ENCODE results near the gene SAC3D1.
"Not testable (repeated sequence)": the region's sequence is repeated elsewhere in the genome, so short reads cannot be mapped to it uniquely, and the experiment has no call there.

The SAC3D1 gene

DNA sequence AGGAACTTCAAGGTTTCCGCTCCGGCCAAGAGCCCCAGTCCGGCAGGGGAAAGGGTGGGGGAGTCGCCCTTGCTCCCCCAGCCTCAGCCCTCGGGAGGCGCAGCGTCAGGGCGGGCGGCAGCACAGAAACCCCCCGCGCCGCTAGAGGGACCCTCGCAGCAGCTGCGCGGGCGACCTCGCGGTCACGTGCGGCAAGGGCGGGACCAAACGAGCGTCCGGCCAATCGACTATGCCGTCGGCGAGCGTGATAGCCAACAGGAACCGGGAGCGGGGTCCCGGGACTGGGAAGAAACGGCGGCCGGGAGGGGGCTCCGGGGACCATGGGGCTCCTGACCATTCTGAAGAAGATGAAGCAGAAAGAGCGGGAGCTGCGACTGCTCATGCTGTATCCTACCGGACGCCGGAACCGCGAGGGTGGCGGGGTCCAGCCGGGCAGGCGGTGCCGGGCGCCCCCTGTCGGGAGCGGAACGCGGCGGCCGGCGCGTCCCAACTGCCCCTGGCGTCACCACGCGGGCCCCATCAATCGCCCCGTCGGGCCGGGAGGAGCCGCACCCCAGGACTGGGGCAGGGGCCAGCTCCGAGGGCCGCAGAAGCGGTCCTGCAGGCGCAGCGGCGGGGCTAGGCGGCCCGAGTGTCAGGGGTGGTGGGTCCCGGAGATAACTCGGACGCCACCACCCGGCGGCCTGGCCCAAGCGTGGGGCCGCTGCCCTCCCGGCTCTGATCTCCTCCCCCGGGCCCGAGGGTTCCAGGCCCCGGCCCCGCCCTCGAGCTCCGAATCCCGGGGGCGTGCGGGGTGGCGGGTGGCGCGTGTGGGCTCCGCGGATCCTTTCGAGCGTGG is 26.9 kb upstream of the SAC3D1 start, which contains the start of gene ARL2:
Gene ARL2, plus strand, starts transcription at position 273 of the 838 bp plus-strand sequence. Its CDS starts 48 bp downstream, at position 321.
- Mint-ChIP-seq H3K4me1 (ENCODE audit: low read depth) (peaks cover 31% of the 10 kb centered on the region), H3K9me3 (no peaks in the 10 kb centered on the region), H3K27ac (peak within 1 kb of the TSS; percentile 97), H3K36me3 (ENCODE audit: low read depth) (peaks cover 35% of the 10 kb centered on the region), H3K27me3 (no peaks in the 10 kb centered on the region), H3K4me3 (peak within 1 kb of the TSS; percentile 89)
- intact Hi-C loops (cut with micrococcal nuclease), result loop anchor here (1.0 to 5.0 kb wide), 5 partner anchors 13 to 167 kb away; partner anchors contain the start of genes CDCA5, SNX15, VPS51 and ZFPL1

DNA sequence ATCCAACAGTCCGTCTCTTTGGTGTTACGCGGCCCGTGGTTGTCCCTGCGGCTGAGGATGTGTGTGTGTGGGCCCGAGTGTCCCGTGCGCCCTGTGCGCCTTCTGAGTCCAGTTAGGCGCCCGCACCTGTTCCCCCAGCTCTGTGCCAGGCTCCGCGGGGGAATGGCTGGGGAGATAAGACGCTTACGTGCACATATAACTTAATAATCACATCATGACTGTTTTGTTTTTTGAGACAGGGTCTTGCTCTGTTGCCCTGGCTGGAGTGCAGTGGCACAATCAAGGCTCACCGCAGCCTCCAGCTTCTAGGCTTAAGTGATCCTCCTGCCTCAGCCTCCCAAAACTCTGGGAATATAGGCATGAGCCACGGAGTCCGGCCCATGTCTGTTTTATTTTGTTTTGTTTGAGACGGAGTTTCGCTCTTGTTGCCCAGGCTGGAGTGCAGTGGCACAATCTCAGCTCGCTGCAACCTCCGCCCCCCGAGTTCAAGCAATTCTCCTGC is 26.2 kb upstream of the SAC3D1 start:
- intact Hi-C loops (cut with micrococcal nuclease), result loop anchor here (1.0 to 5.0 kb wide), 5 partner anchors 13 to 167 kb away; partner anchors contain the start of genes CDCA5, SNX15, VPS51 and ZFPL1
- Mint-ChIP-seq H3K4me3 (peak overlapping the region; percentile 89), H3K27me3 (no peaks in the 10 kb centered on the region), H3K27ac (peak overlapping the region; percentile 97), H3K4me1 (ENCODE audit: low read depth) (peaks cover 34% of the 10 kb centered on the region), H3K36me3 (ENCODE audit: low read depth) (peaks cover 42% of the 10 kb centered on the region), H3K9me3 (no peaks in the 10 kb centered on the region)

DNA sequence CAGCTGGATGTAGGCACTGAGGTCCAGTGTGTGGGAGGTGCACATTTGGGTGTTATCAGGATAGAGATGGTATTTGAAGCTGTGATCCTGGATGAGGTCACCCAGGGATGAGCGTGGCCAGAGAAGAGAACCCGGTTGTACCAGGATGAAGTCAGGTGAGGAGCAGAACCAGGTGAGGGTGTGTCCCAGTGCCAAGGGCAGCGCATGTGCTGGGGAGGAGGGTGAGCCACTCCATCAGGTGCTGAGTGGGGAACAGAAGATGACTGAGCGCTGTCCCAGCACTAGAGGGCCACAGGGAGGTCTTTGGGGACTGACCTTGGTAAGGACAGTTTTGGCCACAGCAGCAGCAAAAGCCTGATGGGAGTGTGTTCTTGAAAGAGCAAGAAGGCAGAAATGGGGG is 24.3 kb upstream of the SAC3D1 start:
- Mint-ChIP-seq H3K4me3 (no peak overlapping the region), H3K27ac (no peak overlapping the region), H3K9me3 (no peaks in the 10 kb centered on the region), H3K27me3 (no peaks in the 10 kb centered on the region), H3K4me1 (ENCODE audit: low read depth) (peaks cover 40% of the 10 kb centered on the region), H3K36me3 (ENCODE audit: low read depth) (peaks cover 57% of the 10 kb centered on the region)
- intact Hi-C loops (cut with micrococcal nuclease), result no loop called here

DNA sequence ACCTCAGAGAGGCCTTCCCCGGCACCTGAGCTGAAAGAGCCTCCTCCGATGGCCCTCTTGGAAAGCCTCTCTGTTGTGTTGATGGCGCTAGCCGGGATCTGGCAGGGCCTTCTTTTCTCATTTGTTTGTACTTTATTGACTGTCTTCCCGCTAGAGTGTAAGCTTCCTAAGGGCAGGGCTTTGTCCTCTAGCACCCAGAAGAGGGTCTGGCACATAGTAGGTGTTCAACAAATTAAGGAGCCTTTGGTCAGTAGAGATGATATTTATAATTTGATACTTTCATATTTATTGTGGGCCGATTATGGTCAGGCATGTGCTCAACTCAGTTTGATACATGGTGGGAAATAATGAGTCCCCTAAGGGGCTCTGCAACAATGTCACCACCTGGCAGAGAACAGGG is 23.1 kb upstream of the SAC3D1 start:
- Mint-ChIP-seq H3K36me3 (ENCODE audit: low read depth) (peaks cover 69% of the 10 kb centered on the region), H3K9me3 (no peaks in the 10 kb centered on the region), H3K27me3 (no peaks in the 10 kb centered on the region), H3K4me3 (no peak overlapping the region), H3K4me1 (ENCODE audit: low read depth) (peaks cover 36% of the 10 kb centered on the region), H3K27ac (no peak overlapping the region)
- intact Hi-C loops (cut with micrococcal nuclease), result no loop called here

DNA sequence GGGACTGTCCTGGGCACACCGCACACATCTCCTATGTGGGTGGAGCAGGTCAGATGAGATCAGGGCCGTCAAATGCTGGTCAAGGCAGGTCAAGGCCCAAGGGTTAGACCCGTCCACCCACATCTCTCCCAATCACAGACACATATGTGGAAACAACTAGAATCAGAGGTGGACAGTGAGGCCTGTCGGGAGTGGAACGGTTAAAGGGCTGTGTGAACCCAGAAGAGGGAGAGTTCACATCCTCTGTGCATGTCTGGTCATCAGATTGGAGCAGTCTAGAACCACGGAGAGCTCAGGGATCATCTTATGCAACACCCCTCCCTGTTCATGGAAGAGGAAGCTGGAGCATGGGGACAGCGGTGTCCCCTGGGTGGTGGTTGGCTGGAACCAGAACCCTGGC is 21.2 kb upstream of the SAC3D1 start:
- intact Hi-C loops (cut with micrococcal nuclease), result no loop called here
- Mint-ChIP-seq H3K36me3 (ENCODE audit: low read depth) (peaks cover 70% of the 10 kb centered on the region), H3K27me3 (no peaks in the 10 kb centered on the region), H3K4me3 (no peak overlapping the region), H3K27ac (no peak overlapping the region), H3K4me1 (ENCODE audit: low read depth) (peaks cover 29% of the 10 kb centered on the region), H3K9me3 (no peaks in the 10 kb centered on the region)

DNA sequence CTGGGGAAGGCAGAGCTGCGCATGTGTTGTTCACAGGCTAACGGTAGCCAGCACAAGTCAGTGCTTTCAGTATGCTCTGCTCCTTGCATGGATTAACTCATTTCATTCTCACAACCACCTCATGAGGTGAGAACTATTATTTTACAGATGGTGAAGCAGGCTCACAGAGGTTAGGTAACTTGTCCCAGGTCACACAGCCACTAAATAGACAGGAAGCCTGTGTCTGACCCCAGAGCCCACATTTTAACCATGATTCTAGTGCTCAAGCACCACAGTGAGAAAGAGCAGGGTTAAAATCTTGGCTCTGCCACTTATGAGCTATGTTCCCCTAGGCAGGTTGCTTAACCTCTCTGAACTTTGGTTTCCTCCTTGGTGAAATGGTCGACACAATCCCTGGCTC is 20.0 kb upstream of the SAC3D1 start:
- H3K4me3 Mint-ChIP-seq, result no peak overlapping the region
- H3K27ac Mint-ChIP-seq, result no peak overlapping the region
- H3K9me3 Mint-ChIP-seq, result no peaks in the 10 kb centered on the region

DNA sequence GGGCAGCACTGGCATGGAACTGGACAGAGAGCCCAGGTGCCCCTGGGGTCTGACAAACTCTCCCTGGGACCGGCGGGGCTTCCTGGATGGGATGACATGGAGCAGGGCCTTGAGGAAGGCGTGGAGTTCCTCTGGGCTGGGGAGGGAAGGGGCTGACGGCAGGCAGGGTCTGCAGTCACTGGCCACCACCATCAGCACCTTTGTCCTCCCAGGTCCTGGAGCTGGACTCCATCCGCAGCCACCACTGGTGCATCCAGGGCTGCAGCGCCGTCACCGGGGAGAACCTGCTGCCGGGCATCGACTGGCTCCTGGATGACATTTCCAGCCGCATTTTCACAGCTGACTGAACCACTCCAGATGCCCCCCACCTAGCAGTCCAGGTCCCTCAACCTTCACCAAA is 19.5 kb upstream of the SAC3D1 start:
- H3K9me3 Mint-ChIP-seq, result no peaks in the 10 kb centered on the region
- no peaks in the 10 kb centered on the region for H3K27me3 Mint-ChIP-seq
- no peak overlapping the region for H3K4me3 Mint-ChIP-seq
- peaks cover 62% of the 10 kb centered on the region for H3K36me3 Mint-ChIP-seq (ENCODE audit: low read depth)
- intact Hi-C loops (cut with micrococcal nuclease), result no loop called here
- H3K27ac Mint-ChIP-seq, result no peak overlapping the region
- peaks cover 14% of the 10 kb centered on the region for H3K4me1 Mint-ChIP-seq (ENCODE audit: low read depth)

More for the DNA sequence above, 20.0 kb upstream of the SAC3D1 start:
- Mint-ChIP-seq H3K27me3 (no peaks in the 10 kb centered on the region), H3K4me1 (ENCODE audit: low read depth) (peaks cover 19% of the 10 kb centered on the region), H3K36me3 (ENCODE audit: low read depth) (peaks cover 67% of the 10 kb centered on the region)
- intact Hi-C loops (cut with micrococcal nuclease), result no loop called here

DNA sequence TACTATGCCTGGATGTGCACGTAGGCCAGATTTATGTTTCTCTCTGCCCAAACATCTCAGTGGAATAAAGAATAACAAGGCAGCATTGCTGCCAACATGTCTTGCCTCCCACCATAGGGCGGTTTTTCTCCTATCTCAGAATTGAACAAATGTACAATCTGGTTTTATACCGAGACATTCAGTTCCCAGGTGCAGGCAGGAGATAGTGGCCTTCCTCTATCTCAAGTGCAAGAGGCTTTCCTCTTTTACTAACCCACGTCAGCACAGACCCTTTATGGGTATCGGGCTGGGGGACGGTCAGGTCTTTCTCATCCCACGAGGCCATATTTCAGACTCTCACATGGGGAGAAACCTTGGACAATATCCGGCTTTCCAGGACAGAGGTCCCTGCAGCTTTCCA is 17.5 kb upstream of the SAC3D1 start:
- H3K4me1 Mint-ChIP-seq (ENCODE audit: low read depth), result peaks cover 21% of the 10 kb centered on the region
- H3K27ac Mint-ChIP-seq; H3K9me3 Mint-ChIP-seq; H3K4me3 Mint-ChIP-seq; H3K27me3 Mint-ChIP-seq; intact Hi-C loops (cut with micrococcal nuclease): not testable (repeated sequence)
- peaks cover 42% of the 10 kb centered on the region for H3K36me3 Mint-ChIP-seq (ENCODE audit: low read depth)

DNA sequence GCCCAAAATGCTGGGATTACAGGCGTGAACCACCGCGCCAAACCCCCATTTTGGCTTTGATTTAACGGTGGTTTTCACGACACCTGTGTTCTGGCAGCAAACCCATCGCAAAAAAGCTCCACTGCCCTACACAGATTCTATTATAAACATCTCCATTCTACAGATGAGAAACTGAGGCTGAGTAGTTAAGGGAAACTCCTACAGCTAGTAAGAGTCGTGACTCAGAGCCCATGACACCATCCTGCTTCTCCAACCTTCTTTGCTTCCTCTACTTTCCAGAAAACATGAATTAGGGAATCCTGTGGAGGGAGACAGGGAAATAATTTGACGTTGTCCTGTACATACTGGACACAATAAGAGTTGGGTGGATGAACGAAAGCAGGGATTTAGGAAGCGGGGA is 14.2 kb upstream of the SAC3D1 start:
- intact Hi-C loops (cut with micrococcal nuclease), result loop anchor here (1.0 to 2.0 kb wide), 6 partner anchors 13 to 110 kb away; partner anchors contain the start of genes ARL2, ATG2A, CDCA5 and PPP2R5B
- H3K9me3 Mint-ChIP-seq, result no peaks in the 10 kb centered on the region
- peaks cover 30% of the 10 kb centered on the region for H3K36me3 Mint-ChIP-seq (ENCODE audit: low read depth)
- peaks cover 25% of the 10 kb centered on the region for H3K4me1 Mint-ChIP-seq (ENCODE audit: low read depth)
- H3K27ac Mint-ChIP-seq, result peak overlapping the region; percentile 80
- peak overlapping the region; percentile 75 for H3K4me3 Mint-ChIP-seq
- no peaks in the 10 kb centered on the region for H3K27me3 Mint-ChIP-seq

DNA sequence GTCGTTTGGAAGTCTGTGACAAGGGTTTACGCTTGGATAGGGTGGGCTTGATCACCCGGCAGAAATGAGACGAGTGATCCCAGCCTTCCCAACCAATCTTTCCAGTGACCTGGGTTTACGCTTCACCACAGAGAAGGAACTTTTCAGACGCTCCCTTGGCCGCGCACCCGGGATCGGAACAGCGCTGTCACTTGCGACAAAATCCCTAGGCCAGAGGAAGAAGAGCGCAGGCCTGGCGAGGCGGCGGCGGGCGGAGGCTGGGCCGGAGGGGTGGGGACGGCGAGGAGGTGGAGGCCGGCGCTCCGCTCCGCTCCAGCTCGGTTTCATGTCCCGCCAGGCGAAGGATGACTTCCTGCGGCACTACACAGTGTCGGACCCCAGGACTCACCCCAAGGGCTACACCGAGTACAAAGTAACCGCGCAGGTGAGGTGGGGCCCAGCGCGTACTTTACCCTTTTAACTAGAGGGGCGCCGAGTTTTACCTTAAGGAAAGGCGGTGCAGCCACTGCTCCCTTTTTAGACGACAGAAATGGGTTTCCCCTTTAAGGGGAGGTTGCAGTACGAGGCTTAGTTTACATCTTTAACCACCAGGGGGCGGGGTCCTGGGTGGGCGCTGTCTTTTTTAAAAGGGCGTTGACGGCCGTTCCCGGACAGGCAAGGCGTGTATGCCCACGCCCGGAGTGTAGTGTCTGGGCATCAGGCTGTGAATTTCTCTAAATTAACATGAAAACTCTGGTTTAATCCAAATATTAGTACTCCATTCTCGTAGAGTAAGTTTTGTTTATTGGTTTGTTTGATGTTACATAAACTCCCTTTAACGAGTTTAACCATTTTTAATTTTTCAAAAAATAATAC is 13.6 kb upstream of the SAC3D1 start, which contains the start of gene SNX15:
Gene SNX15, plus strand, starts transcription at position 227 of the 855 bp plus-strand sequence. Its CDS starts 99 bp downstream, at position 326.
- intact Hi-C loops (cut with micrococcal nuclease), result loop anchor here (1.0 to 2.0 kb wide), 6 partner anchors 13 to 111 kb away; partner anchors contain the start of genes ARL2, ATG2A, CDCA5 and PPP2R5B
- H3K4me3 Mint-ChIP-seq, result peak within 1 kb of the TSS; percentile 75
- H3K9me3 Mint-ChIP-seq, result no peaks in the 10 kb centered on the region
- H3K4me1 Mint-ChIP-seq (ENCODE audit: low read depth), result peaks cover 25% of the 10 kb centered on the region
- H3K27me3 Mint-ChIP-seq, result no peaks in the 10 kb centered on the region
- H3K27ac Mint-ChIP-seq, result peak within 1 kb of the TSS; percentile 80
- peaks cover 30% of the 10 kb centered on the region for H3K36me3 Mint-ChIP-seq (ENCODE audit: low read depth)

DNA sequence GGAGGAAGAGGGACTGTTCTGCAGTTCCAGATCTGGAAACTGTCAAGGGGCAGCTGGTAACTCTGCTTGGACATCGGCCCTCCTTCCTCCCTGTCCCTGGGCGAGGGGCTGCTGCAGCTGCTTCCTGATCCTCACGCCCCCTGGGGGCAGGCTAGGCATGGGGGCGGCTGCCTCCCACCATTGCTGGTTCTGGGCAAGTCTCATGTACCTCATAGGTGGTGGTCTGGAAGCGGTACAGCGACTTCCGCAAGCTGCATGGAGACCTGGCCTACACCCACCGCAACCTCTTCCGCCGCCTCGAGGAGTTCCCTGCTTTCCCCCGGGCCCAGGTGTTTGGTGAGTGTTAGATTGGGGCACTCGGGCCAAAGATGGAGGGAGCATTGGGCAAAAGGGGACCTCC is 8.8 kb upstream of the SAC3D1 start:
- H3K4me3 Mint-ChIP-seq, result no peak overlapping the region
- H3K27ac Mint-ChIP-seq, result no peak overlapping the region
- no peaks in the 10 kb centered on the region for H3K9me3 Mint-ChIP-seq
- intact Hi-C loops (cut with micrococcal nuclease), result no loop called here
- H3K36me3 Mint-ChIP-seq (ENCODE audit: low read depth), result peaks cover 67% of the 10 kb centered on the region
- no peaks in the 10 kb centered on the region for H3K27me3 Mint-ChIP-seq
- H3K4me1 Mint-ChIP-seq (ENCODE audit: low read depth), result peaks cover 21% of the 10 kb centered on the region

DNA sequence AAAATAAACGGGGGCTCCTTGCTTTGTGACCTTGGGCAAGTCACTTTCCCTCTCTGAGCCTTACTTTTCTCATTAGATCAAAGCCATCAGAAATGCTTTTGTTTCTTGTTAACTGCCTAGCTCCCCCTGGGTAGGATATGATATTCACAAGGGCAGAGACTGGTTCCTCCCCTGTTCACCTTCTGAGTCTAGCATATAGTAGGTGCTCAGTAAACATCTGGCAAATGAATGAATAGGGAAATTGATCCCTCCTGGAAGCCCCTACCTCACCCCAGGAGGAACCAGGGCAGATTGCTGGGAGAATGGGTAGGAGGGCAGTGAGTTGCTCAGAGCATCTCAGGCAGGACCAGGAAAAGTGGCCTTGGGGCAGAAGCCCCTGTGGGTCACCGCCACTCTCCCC is 6.6 kb upstream of the SAC3D1 start:
- no peak overlapping the region for H3K27ac Mint-ChIP-seq
- H3K4me1 Mint-ChIP-seq (ENCODE audit: low read depth), result peaks cover 13% of the 10 kb centered on the region
- intact Hi-C loops (cut with micrococcal nuclease), result no loop called here
- H3K27me3 Mint-ChIP-seq, result no peaks in the 10 kb centered on the region
- no peak overlapping the region for H3K4me3 Mint-ChIP-seq
- H3K36me3 Mint-ChIP-seq (ENCODE audit: low read depth), result peaks cover 78% of the 10 kb centered on the region
- H3K9me3 Mint-ChIP-seq, result no peaks in the 10 kb centered on the region

DNA sequence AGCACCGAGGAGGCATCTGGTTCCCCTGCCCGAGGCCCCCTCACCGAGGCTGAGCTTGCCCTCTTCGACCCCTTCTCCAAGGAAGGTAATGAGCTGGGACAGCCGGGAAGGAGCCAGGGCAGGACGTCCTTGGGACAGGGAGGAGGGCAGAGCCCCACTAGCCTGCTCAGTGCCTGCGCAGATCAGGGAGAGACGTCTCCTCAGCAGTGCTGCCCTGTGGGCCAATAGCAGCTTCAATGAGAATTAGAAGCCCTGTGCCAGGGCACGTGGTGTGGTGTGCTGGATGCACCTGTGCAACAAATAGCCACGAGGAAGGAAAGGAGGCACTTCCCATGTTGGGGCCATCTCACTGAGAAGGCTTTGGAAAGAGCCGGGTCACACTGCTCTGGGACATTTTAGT is 5.4 kb upstream of the SAC3D1 start:
- no peak overlapping the region for H3K4me3 Mint-ChIP-seq
- no peak overlapping the region for H3K27ac Mint-ChIP-seq
- H3K9me3 Mint-ChIP-seq, result no peaks in the 10 kb centered on the region
- H3K4me1 Mint-ChIP-seq (ENCODE audit: low read depth), result peaks cover 20% of the 10 kb centered on the region
- intact Hi-C loops (cut with micrococcal nuclease), result no loop called here
- peaks cover 1% of the 10 kb centered on the region for H3K27me3 Mint-ChIP-seq
- peaks cover 86% of the 10 kb centered on the region for H3K36me3 Mint-ChIP-seq (ENCODE audit: low read depth)

Measured in dendritic cell treated with granulocyte-macrophage colony-stimulating factor and Interleukin-4, amounts not matched to agents 40 ng/mL and 50 ng/mL, for 4 days (primary cell).